ENCODE measurements around the gene HDDC2.

DNA sequence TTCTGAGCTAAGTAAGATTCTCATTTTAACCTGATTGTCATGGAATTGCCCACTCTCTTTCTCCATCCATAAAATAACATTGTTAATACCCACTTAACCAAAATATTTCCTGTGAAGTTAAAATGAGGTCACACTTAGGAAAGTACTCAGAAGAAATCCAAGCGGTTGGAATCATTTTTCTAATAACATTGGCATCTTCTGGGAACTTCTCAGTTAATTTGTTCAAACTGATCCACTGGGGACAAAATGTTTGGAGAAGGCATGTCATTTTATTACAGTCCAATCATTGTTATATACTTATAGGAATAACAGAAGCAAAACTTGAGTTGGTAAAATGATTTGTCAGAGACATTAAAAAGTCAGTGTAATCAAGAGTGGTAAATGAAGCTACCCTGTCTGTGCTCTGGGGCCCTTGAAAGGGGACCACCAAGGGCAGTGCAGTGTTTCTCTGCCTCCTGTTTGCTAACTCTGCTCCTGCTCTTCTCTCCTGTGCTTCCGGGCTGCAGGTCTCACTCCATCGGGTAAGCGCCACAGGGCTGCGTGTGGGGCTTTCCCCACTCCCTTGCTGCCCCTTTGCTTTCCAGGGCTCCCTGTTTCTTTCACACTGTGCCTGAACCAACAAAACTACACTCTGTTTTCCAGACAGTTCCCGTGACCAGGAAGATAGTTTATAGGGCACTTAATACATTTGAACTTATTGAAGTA is 50.1 kb downstream of the HDDC2 start:
- TF ChIP-seq, protein P1, sequence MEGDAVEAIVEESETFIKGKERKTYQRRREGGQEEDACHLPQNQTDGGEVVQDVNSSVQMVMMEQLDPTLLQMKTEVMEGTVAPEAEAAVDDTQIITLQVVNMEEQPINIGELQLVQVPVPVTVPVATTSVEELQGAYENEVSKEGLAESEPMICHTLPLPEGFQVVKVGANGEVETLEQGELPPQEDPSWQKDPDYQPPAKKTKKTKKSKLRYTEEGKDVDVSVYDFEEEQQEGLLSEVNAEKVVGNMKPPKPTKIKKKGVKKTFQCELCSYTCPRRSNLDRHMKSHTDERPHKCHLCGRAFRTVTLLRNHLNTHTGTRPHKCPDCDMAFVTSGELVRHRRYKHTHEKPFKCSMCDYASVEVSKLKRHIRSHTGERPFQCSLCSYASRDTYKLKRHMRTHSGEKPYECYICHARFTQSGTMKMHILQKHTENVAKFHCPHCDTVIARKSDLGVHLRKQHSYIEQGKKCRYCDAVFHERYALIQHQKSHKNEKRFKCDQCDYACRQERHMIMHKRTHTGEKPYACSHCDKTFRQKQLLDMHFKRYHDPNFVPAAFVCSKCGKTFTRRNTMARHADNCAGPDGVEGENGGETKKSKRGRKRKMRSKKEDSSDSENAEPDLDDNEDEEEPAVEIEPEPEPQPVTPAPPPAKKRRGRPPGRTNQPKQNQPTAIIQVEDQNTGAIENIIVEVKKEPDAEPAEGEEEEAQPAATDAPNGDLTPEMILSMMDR (IDR thresholded peaks at IDR 0.05; ENCODE audit: insufficient read depth, low read length, poor library complexity, severe bottlenecking), result no peak
- TF ChIP-seq EZH2phosphoT487 (conservative IDR thresholded peaks at IDR 0.05; ENCODE audit: low read length), result no peak

All from SU-DHL-6 (cell line).